Peyer's patch (tissue), 4 donors: Measurements from ENCODE around the gene CSRNP2.

Source experiments
- CTCF ChIP-seq, 6 experiments: fragments of 450-650 bp in 4 of 6; fragments of 200-600 bp in 2 of 6; sonication (generic) in 1 of 6; IDR thresholded peaks; one replicate each; pipeline ENCODE4 v1.5.1; 2017 to 2019; ENCODE audit warnings: antibody characterized with exemption in 6 of 6, mild to moderate bottlenecking in 3 of 6, moderate library complexity in 1 of 6
- POLR2A ChIP-seq, 2 donors: fragments of 450-650 bp; IDR thresholded peaks; one replicate each; pipeline ENCODE4 v1.5.1; 2017; ENCODE audit warnings: antibody characterized with exemption in 2 of 2, mild to moderate bottlenecking in 2 of 2, moderate library complexity in 2 of 2

- TF ChIP-seq CTCF (IDR thresholded peaks at IDR 0.05) (no peak), POLR2A (IDR thresholded peaks at IDR 0.05) (no peak)
Observed at GRCh38 chr12:51108136-51108535, 24.7 kb upstream of the CSRNP2 start.
